GM23338 (cell line): ENCODE data around the gene USP43. TPM values are rescaled to one million over a fixed set of nuclear protein-coding genes. Genes with fewer than 3 reads are reported as not detected.

Experiments
- ATAC-seq: fragments of 200-7000 bp; cut with Tn5 transposase; 3 replicates; pipeline ENCODE4 v1.9.1; 2020
- DNase-seq: peaks from one replicate; pipeline ENCODE4 v3.0.0-alpha.2; 2015; ENCODE audit warnings: low spot score
- H2AFZ ChIP-seq: fragments of 200-600 bp; sonication (generic); 2 replicates; pipeline ENCODE4 v1.8.0; 2016; ENCODE audit warnings: antibody characterized with exemption, mild to moderate bottlenecking, moderate library complexity
- H3F3A ChIP-seq: fragments of 200-600 bp; sonication (generic); replicated peaks from 2 replicates; pipeline ENCODE4 v1.8.0; 2017; ENCODE audit warnings: antibody characterized with exemption, mixed run types, low read depth
- H3K27ac ChIP-seq: fragments of 200-600 bp; sonication (generic); 2 replicates; pipeline ENCODE4 v1.6.1; 2016; ENCODE audit warnings: low read depth
- H3K27me3 ChIP-seq: fragments of 200-600 bp; sonication (generic); 2 replicates; pipeline ENCODE4 v1.8.0; 2016; ENCODE audit warnings: mild to moderate bottlenecking, mixed run types, moderate library complexity; ENCODE audit not compliant: insufficient read depth
- H3K36me3 ChIP-seq: fragments of 200-600 bp; sonication (generic); 2 replicates; pipeline ENCODE4 v1.8.0; 2016; ENCODE audit warnings: mild to moderate bottlenecking; ENCODE audit not compliant: insufficient read depth
- H3K4me1 ChIP-seq: fragments of 200-600 bp; sonication (generic); 2 replicates; pipeline ENCODE4 v1.8.0; 2016; ENCODE audit warnings: mild to moderate bottlenecking, moderate library complexity; ENCODE audit not compliant: insufficient read depth
- H3K4me2 ChIP-seq: fragments of 200-600 bp; sonication (generic); 2 replicates; pipeline ENCODE4 v1.7.1; 2017; ENCODE audit warnings: mixed run types
- H3K4me3 ChIP-seq: fragments of 200-600 bp; sonication (generic); 2 replicates; pipeline ENCODE4 v1.6.1; 2016; ENCODE audit warnings: mixed run types
- H3K79me2 ChIP-seq: fragments of 200-600 bp; sonication (generic); replicated peaks from 2 replicates; pipeline ENCODE4 v1.8.0; 2017; ENCODE audit warnings: mild to moderate bottlenecking; ENCODE audit not compliant: insufficient read depth
- H3K9me2 ChIP-seq: fragments of 200-600 bp; sonication (generic); 2 replicates; pipeline ENCODE4 v1.8.0; 2017; ENCODE audit not compliant: insufficient read depth
- H4K20me1 ChIP-seq: fragments of 200-600 bp; sonication (generic); replicated peaks from 2 replicates; pipeline ENCODE4 v1.8.0; 2017; ENCODE audit warnings: mild to moderate bottlenecking; ENCODE audit not compliant: insufficient read depth
- H3K27ac Mint-ChIP-seq: 2 replicates; pipeline ENCODE4 v1.8.0; 2020; ENCODE audit warnings: inconsistent platforms, mild to moderate bottlenecking, moderate library complexity, mixed read lengths
- H3K27me3 Mint-ChIP-seq: 3 replicates; pipeline ENCODE4 v1.8.0; 2022; ENCODE audit warnings: low read depth, mild to moderate bottlenecking, moderate library complexity, mixed read lengths, inconsistent platforms; ENCODE audit not compliant: insufficient read depth, poor library complexity
- H3K36me3 Mint-ChIP-seq: 3 replicates; pipeline ENCODE4 v1.8.0; 2021; ENCODE audit warnings: low read depth, mild to moderate bottlenecking, inconsistent platforms, moderate library complexity, mixed read lengths
- H3K4me1 Mint-ChIP-seq: 3 replicates; pipeline ENCODE4 v1.8.0; 2020; ENCODE audit warnings: mild to moderate bottlenecking, inconsistent platforms, mixed read lengths
- H3K4me3 Mint-ChIP-seq: 3 replicates; pipeline ENCODE4 v1.8.0; 2021; ENCODE audit warnings: moderate library complexity, mild to moderate bottlenecking, inconsistent platforms, mixed read lengths
- H3K9me3 Mint-ChIP-seq: 3 replicates; pipeline ENCODE4 v1.8.0; 2020; ENCODE audit warnings: moderate library complexity, mild to moderate bottlenecking, inconsistent platforms, mixed read lengths
- CTCF ChIP-seq, 2 experiments: fragments of 200-600 bp in 1 of 2; sonication (generic) in 1 of 2; conservative IDR thresholded peaks; 2 replicates each; pipeline versions ENCODE4 v1.5.1 to v1.6.1; 2016 to 2017; ENCODE audit warnings: antibody characterized with exemption in 2 of 2, low read depth in 2 of 2, mild to moderate bottlenecking in 2 of 2, moderate library complexity in 1 of 2
- EZH2phosphoT487 ChIP-seq: fragments of 200-600 bp; sonication (generic); IDR thresholded peaks from one replicate; pipeline ENCODE4 v1.8.1; 2018; ENCODE audit warnings: antibody characterized with exemption; ENCODE audit not compliant: unreplicated experiment
- JUNB ChIP-seq: IDR thresholded peaks from one replicate; pipeline ENCODE4 v1.6.1; 2016; ENCODE audit warnings: antibody characterized with exemption; ENCODE audit not compliant: unreplicated experiment
- NANOG ChIP-seq: IDR thresholded peaks from 2 replicates; pipeline ENCODE4 v1.6.1; 2016; ENCODE audit warnings: antibody characterized with exemption, borderline replicate concordance
- POLR2AphosphoS5 ChIP-seq: IDR thresholded peaks from 2 replicates; pipeline ENCODE4 v1.6.1; 2016; ENCODE audit warnings: antibody characterized with exemption, low read depth
- REST ChIP-seq: IDR thresholded peaks from one replicate; pipeline ENCODE4 v1.6.1; 2018; ENCODE audit warnings: antibody characterized with exemption; ENCODE audit not compliant: unreplicated experiment
- STAT1 ChIP-seq: IDR thresholded peaks from one replicate; pipeline ENCODE4 v1.6.1; 2016; ENCODE audit warnings: antibody characterized with exemption; ENCODE audit not compliant: unreplicated experiment
- ZNF331 ChIP-seq: fragments of 250-450 bp; sonication (Bioruptor Pico); IDR thresholded peaks from 2 replicates; pipeline ENCODE4 v1.5.0; 2020; ENCODE audit warnings: low read depth, mild to moderate bottlenecking, moderate library complexity
- ZNF462 ChIP-seq: fragments of 250-450 bp; sonication (Bioruptor Pico); IDR thresholded peaks from 2 replicates; pipeline ENCODE4 v1.5.0; 2020; ENCODE audit warnings: mild to moderate bottlenecking, moderate library complexity
- polyA plus RNA-seq: library from polyadenylated mRNA; unstranded; fragments of >200 nt; fragmentation: Nextera tagmentation; extraction: Ambion mirVana; gene quantifications from 2 replicates; pipeline ENCODE4 v1.2.1, GENCODE V29; 2016
- total RNA-seq: library from RNA; depleted of rRNA; stranded (reverse); fragments of >200 nt; shearing (Covaris generic); gene quantifications from 2 replicates; pipeline ENCODE4 v1.2.3, GENCODE V29; 2014

Gene USP43
- total and polyA plus RNA-seq, 2 experiments from 2014 or later: 5.7 to 12.5 TPM

GRCh38 chr17:9765322-9765721 lies 120.0 kb downstream of the USP43 start (continued):
- TF ChIP-seq ZNF462: no peak
- no peak for TF ChIP-seq JUNB
- TF ChIP-seq POLR2AphosphoS5: no peak

GRCh38 chr17:9766970-9767369 lies 121.7 kb downstream of the USP43 start:
- H3K4me1 ChIP-seq: no peaks in the 10 kb centered on the region
- Mint-ChIP-seq H3K4me1 (no peaks in the 10 kb centered on the region), H3K27me3 (peaks cover 3% of the 10 kb centered on the region), H3K9me3 (no peaks in the 10 kb centered on the region), H3K27ac (no peak overlapping the region), H3K36me3 (no peaks in the 10 kb centered on the region), H3K4me3 (no peak overlapping the region)
- H3F3A ChIP-seq: no peaks in the 10 kb centered on the region
- ATAC-seq (no peak), DNase-seq (no peak)
- H2AFZ ChIP-seq: no peak overlapping the region
- no peak overlapping the region for H3K27ac ChIP-seq
- no peaks in the 10 kb centered on the region for H3K9me2 ChIP-seq
- no peak overlapping the region for H3K4me3 ChIP-seq
- H3K4me2 ChIP-seq: no peak overlapping the region
- no peaks in the 10 kb centered on the region for H3K79me2 ChIP-seq
- H4K20me1 ChIP-seq: no peaks in the 10 kb centered on the region
- no peaks in the 10 kb centered on the region for H3K27me3 ChIP-seq
- no peaks in the 10 kb centered on the region for H3K36me3 ChIP-seq
- no peak for TF ChIP-seq EZH2phosphoT487
- no peak for TF ChIP-seq NANOG
- TF ChIP-seq CTCF (conservative IDR thresholded peaks at IDR 0.05; ENCODE audit: low read depth in 2 of 2): no peak
- no peak for TF ChIP-seq STAT1
- no peak for TF ChIP-seq JUNB
- TF ChIP-seq REST: no peak
- no peak for TF ChIP-seq ZNF331
